Stromal cell of bone marrow (primary cell): ENCODE measurements around the gene RBBP8.

Source experiments
- DNase-seq: peaks from one replicate; pipeline ENCODE4 v3.0.0-alpha.2; 2012; ENCODE audit warnings: low read depth

Gene RBBP8

DNA sequence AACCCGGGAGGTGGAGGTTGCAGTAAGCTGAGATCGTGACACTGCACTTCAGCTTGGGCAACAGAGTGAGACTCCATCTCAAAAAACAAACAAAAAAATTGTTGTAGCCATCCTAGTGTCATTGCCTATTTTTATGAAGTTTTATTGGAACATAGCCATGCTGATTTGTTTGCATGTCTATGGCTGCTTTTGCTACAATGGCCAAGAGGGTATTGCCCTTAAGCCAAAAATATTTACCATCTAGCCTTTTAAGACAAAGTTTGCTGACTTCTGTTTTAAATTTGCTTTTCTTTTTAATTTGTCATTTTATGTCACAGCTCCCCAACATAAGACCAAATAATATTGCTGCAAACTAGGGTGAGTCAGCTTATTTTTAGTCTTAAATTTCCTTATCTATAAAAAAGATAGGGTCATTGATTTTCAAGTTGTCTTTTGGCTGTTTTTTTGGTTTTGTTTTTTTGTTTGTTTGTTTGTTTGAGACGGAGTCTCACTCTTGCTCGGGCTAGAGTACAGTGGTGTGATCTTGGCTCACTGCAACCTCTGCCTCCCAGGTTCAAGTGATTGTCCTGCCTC lies 132.2 kb downstream of the RBBP8 start:
- no peak for DNase-seq

DNA sequence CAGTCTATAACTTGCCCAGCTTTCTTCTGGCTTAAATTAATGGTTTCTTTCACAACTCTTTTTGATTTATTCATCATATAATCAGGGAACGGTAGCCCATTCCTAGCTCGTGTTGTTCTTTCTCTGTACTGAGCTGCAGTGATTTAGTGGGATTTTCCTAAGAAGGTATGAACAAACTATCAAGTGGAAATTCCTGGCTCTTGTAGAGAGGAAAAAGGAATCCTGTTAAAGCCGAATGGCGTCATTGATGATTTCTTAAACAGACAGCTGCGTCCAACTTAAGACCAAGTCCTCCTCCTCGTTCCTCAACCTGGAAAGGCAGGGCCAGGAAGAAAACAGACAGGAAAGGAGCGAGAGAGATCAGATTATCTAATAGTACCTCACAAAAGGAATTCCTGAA lies 132.9 kb downstream of the RBBP8 start:
- no peak for DNase-seq

DNA sequence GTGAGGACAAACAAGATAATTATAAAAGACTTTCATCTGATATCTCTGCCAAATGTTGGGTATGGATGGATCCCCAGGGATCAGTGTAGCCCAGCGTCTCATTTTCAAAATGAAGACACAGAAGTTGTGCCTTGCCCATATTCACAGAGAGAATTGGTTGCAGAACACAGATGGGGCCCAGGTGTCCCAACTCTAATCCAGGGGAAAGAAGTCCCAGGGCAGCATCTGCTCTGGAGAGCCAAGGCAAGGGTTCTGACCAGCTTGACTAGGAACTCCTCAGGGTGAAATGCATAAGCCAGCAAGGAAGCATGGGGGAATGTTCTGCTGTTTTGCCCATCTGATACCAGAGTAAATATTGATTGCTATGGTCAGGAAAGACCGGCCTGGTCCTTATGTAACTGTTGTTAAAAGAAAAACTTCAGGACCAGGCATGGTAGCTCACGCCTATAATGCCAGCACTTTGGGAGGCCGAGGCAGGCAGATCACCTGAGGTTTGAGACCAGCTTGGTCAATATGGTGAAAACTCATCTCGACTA lies 133.4 kb downstream of the RBBP8 start:
- DNase-seq = no peak

DNA sequence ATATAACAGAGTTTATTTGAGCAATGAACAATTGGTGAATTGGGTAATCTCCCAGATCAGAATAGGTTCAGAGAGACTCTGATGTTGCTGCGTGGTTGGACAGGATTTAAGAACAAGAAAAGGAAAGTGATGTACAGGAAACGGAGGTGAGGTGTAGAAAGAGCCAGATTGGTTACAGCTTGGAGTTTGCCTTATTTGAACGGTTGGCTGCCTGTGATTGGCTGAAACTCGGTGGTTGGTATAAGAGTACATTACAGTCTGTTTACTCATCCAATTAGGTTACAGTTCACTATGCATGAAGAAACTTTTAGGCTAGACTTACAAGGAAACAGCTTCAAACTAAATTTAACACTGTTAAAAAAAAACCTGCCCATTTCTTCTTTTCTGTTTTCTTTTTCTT lies 134.1 kb downstream of the RBBP8 start:
- DNase-seq = no peak

DNA sequence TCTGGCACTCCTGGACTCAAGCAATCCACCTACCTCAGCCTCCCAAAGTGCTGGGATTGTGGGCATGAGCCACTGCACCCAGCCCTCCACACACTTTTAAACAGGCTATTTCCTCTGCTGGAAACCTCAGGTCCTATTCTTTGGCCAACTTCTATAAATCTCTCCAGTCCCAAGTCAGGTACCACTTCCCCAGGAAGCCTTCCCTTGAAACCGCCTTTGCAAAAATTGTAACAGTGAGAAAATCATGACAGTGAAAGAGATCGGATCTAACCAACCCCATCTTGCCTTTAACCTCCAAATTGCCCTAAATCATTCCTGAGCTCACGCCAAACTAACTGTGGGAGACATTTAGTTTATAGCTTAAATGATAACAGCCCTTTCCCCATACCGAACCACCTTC lies 134.9 kb downstream of the RBBP8 start:
- no peak for DNase-seq

DNA sequence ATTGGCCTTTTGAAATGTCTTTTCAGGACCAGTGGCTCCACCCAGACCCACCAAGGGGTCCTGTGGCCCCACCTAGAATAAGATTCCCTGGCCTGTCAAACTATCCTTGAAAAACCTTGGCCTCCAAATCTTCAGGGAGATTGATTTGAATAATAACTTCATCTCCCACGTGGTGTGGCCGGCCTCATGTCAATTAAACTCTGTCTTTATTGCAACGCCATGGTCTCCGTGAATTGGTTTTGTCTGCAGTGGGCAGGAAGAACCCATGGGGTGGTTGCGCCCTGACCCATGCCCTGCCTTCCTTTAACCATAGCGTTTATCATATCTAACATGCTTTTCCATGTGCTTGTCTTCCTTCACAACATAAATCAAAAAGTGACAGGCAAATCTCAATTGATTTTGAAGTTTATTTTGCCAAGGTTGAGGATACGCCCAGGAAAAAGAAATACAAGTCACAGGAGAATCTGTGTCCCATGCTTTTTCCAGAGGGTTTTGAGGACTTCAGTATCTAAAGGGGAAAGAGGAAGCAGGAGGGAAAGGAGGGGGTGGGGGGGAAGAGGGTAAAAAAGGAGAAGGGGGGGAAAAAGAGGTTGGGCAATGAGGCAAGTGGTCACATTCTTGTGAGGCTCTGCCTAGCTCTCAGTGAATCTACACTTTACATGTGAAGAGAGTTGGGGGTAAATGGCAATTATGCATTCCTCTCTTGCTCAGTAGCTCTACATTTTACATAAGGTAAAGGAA lies 135.6 kb downstream of the RBBP8 start:
- DNase-seq = no peak

DNA sequence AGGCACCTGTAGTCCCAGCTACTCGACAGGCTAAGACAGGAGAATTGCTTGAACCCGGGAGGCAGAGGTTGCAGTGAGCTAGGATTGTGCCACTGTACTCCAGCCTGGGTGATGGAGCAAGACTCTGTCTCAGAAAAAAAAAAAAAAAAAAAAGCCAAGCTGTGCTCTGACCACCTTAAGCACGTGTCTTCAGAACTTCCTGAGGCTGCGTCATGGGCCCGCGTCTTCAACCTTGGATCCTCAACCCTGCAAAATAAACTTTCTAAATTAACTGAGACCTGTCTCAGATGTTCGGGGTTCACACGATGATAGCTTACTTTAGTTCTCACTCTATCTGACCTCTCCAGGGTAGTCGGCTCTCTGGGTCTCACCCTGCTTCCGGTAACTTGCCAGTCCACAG lies 136.4 kb downstream of the RBBP8 start:
- DNase-seq = no peak

DNA sequence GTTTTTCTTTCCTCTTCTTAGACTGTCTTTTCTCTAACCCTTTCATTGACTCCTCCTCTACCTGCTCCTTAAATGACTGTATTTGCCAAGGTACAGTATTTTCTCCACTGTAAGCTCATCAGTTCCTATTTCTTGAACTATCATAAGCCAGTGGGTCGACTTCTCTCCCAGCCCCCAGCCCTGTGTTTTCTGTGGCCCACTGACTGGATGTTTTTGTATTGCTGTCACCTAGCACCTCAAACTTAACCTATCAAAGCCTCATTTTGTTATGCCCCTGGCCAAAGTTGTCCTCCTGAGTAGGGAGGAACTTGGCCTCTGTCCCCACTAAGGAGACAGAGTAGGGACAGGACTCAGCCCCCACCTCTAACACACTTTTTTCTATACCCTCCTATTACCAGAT lies 136.8 kb downstream of the RBBP8 start:
- no peak for DNase-seq

DNA sequence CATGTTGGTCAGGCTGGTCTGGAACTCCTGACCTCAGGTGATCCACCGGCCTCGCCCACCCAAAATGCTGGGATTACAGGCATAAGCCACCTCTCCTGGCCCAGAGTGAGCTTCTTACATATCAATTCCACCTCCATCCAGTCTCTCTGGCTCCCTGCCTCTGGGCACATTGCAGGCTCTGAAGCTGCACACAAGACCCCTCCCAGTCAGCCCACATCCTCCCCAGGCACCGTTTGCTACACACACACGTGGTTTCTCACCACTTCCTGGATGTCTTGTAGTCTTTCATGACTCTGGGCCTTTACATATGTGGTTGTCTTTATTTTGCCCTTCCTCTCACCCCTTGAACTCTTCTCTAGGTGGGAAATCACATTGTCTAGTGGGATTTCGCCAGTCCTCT lies 138.2 kb downstream of the RBBP8 start:
- DNase-seq = no peak

DNA sequence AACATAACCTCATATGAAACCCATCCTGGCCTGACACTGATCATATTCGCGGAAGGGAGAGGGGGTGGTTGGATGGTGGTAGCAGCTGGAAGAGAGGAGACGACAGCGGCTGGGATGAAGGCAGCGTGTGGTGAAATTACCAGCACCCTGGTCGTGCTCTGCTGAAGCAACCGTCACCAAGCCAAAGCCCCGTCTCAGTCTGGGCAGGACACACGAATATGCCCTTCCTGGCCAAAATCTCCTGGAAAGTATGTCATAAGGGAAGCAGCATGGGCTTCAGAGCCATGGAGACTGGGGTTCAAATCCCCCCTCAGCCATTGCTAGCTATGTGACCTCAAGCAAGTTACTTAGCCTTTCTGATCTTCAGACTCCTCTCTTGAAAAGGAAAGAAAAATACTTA lies 139.0 kb downstream of the RBBP8 start:
- no peak for DNase-seq

DNA sequence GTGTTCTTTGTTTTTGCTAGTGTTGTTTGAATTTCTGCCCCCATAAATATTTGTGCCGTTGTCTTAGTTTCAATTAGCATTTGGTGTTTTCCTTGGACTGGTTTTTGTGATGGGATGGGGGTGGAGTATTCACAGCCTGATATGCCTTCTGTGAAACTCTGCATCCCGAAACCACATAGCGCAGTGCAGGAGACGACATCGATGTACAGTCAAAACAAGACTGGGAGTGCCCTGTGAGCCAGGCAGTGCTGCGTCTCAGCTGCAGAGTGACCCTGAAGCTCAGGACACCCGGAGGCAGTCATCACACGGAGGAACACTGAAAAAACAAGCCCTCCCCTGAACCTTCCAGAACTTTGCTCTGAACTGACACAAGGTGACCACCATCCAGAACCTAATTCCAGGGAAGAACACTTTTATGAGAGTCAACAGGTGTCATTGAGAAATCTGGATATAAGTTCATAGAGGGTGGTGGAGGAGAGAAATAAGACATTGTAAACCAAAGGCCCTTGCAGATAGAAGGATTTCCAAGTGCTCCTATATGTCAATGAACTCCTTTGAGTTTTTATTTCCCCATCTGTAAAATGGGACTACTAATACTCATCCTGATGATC lies 141.0 kb downstream of the RBBP8 start:
- DNase-seq = no peak
